GM23248 (cell line): Measurements from ENCODE around the gene GSN. TPM values are rescaled to one million over a fixed set of nuclear protein-coding genes. Genes with fewer than 3 reads are reported as not detected.

Experiments used
- DNase-seq: peaks from one replicate; pipeline ENCODE4 v3.0.0-alpha.2; 2015
- H2AFZ ChIP-seq: fragments of 200-600 bp; sonication (generic); 2 replicates; pipeline ENCODE4 v1.6.1; 2016; ENCODE audit warnings: antibody characterized with exemption
- H3F3A ChIP-seq: fragments of 200-600 bp; sonication (generic); 2 replicates; pipeline ENCODE4 v1.6.1; 2016; ENCODE audit warnings: mild to moderate bottlenecking, antibody characterized with exemption, mixed run types; ENCODE audit not compliant: insufficient read depth
- H3K27ac ChIP-seq: fragments of 200-600 bp; sonication (generic); 2 replicates; pipeline ENCODE4 v1.5.1; 2016; ENCODE audit warnings: mild to moderate bottlenecking
- H3K27me3 ChIP-seq: fragments of 200-600 bp; sonication (generic); replicated peaks from 2 replicates; pipeline ENCODE4 v1.6.1; 2016; ENCODE audit warnings: mild to moderate bottlenecking; ENCODE audit not compliant: insufficient read depth
- H3K36me3 ChIP-seq: fragments of 200-600 bp; sonication (generic); 2 replicates; pipeline ENCODE4 v1.6.1; 2016; ENCODE audit warnings: low read depth, mild to moderate bottlenecking
- H3K4me1 ChIP-seq: fragments of 200-600 bp; sonication (generic); 2 replicates; pipeline ENCODE4 v1.6.1; 2016; ENCODE audit warnings: mild to moderate bottlenecking; ENCODE audit not compliant: insufficient read depth
- H3K4me2 ChIP-seq: fragments of 200-600 bp; sonication (generic); one replicate; pipeline ENCODE4 v1.6.1; 2016; ENCODE audit warnings: mild to moderate bottlenecking; ENCODE audit not compliant: unreplicated experiment
- H3K4me3 ChIP-seq: fragments of 200-600 bp; sonication (generic); 2 replicates; pipeline ENCODE4 v1.5.1; 2016; ENCODE audit warnings: mild to moderate bottlenecking
- H3K79me2 ChIP-seq: fragments of 200-600 bp; sonication (generic); 2 replicates; pipeline ENCODE4 v1.6.1; 2016; ENCODE audit warnings: mild to moderate bottlenecking; ENCODE audit not compliant: insufficient read depth
- H3K9ac ChIP-seq: fragments of 200-600 bp; sonication (generic); 2 replicates; pipeline ENCODE4 v1.6.1; 2016; ENCODE audit warnings: mild to moderate bottlenecking
- H3K9me2 ChIP-seq: fragments of 200-600 bp; sonication (generic); 2 replicates; pipeline ENCODE4 v1.6.1; 2016; ENCODE audit warnings: mixed run types, mild to moderate bottlenecking, moderate library complexity; ENCODE audit not compliant: insufficient read depth
- H3K9me3 ChIP-seq: fragments of 200-600 bp; sonication (generic); one replicate; pipeline ENCODE4 v1.6.1; 2017; ENCODE audit warnings: low read depth
- H4K20me1 ChIP-seq: fragments of 200-600 bp; sonication (generic); 2 replicates; pipeline ENCODE4 v1.6.0; 2016; ENCODE audit not compliant: insufficient read depth
- EZH2 ChIP-seq: fragments of 200-600 bp; sonication (generic); IDR thresholded peaks from 2 replicates; pipeline ENCODE4 v1.6.1; 2018; ENCODE audit warnings: antibody characterized with exemption, mild to moderate bottlenecking; ENCODE audit not compliant: insufficient read depth, poor library complexity, severe bottlenecking
- EZH2phosphoT487 ChIP-seq: fragments of 200-600 bp; sonication (generic); IDR thresholded peaks from 2 replicates; pipeline ENCODE4 v1.6.1; 2018; ENCODE audit warnings: antibody characterized with exemption, moderate library complexity, mild to moderate bottlenecking, low read depth; ENCODE audit not compliant: insufficient read depth
- WGBS, 2 experiments: methylation state at CpG; one replicate each; pipeline ENCODE4 v1.1.6; 2015 to 2017; ENCODE audit warnings: low lambda C conversion rate in 2 of 2, low coverage in 1 of 2; ENCODE audit errors: missing lambda C conversion rate in 2 of 2; 5-methylcytosine and 5-hydroxymethylcytosine counted together
- in situ Hi-C: fragments of 300-500 bp; cut with MboI; formaldehyde crosslinking; loops from 2 replicates; pipeline ENCODE4 v1.15.0; 2020
- polyA plus RNA-seq: library from polyadenylated mRNA; unstranded; fragments of >200 nt; fragmentation: Nextera tagmentation; extraction: Ambion mirVana; gene quantifications from 2 replicates; pipeline ENCODE4 v1.2.1, GENCODE V29; 2016
- total RNA-seq: library from RNA; depleted of rRNA; stranded (reverse); fragments of >200 nt; shearing (Covaris generic); gene quantifications from 2 replicates; pipeline ENCODE4 v1.2.3, GENCODE V29; 2014; rRNA removed

Gene GSN
- total RNA-seq (387 and 393 TPM in 2 replicates), polyA plus RNA-seq (258 and 265 TPM in 2 replicates)

DNA sequence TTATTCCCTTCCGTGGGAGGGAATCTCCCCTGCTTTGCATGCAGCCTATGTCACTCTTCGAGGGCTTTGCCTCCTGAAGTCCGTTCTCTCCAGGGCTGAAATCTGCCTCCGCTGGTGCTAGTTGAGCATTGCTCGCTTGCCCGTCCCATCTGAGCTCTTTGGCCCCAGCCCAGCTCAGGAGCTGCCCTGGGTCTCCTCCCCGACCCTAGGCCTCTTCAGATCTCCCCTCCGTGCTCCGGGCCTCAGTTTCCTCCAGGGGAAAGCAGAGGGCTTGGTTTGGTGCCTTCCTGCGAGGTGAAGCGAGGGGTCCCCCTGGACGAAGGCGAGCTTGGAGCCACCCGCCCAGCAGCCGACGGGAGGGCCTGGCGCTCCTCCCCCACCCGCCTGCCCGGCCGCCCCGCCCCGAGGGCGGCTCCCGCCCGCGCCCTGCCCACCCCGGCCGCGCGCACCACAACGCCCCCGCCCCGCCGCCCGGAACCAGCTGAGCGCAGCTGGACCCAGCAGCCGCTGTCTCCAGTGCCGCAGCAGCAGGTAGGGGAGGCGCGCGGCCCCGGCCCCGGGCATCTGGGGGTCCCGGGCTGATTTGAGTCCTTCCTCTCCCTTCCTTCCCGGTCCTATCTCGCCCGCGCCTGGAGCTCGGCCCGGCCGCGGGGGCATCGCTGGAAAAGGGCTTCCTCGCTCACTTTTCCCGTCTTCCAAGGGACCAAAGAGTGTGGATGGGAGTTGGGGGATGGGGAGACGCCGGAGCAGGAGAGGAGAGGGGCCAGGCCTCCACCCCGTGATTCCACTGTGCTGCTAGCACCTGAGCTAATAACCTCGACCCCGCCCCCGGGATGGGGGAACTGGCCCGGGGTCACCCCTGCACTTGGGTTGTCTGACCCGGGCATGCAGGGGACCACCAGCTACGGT lies at the start of gene GSN:
GSN (plus strand) TSS at position 474 of the 909 bp plus-strand sequence. CDS start 33,810 bp downstream, outside the sequence.
- no peak for TF ChIP-seq EZH2phosphoT487
- TF ChIP-seq EZH2, result no peak
- Histone ChIP-seq H3K27me3 (no peaks in the 10 kb centered on the region), H3K4me3 (peak within 1 kb of the TSS; percentile 85), H2AFZ (peak within 1 kb of the TSS; percentile 84), H3K79me2 (peaks cover 43% of the 10 kb centered on the region), H3K9me3 (no peaks in the 10 kb centered on the region), H3F3A (peaks cover 46% of the 10 kb centered on the region), H3K27ac (peak within 1 kb of the TSS; percentile 73), H3K36me3 (no peaks in the 10 kb centered on the region), H3K9me2 (no peaks in the 10 kb centered on the region), H3K4me2 (peak within 1 kb of the TSS; percentile 94), H4K20me1 (no peaks in the 10 kb centered on the region), H3K9ac (peak within 1 kb of the TSS; percentile 83), H3K4me1 (peaks cover 36% of the 10 kb centered on the region)
- DNase-seq, result peak; percentile 87
- WGBS, 2 experiments, result 1 to 2% methylated on average over 35 to 37 of the region's 64 CpGs
- in situ Hi-C loops, result no loop called here

DNA sequence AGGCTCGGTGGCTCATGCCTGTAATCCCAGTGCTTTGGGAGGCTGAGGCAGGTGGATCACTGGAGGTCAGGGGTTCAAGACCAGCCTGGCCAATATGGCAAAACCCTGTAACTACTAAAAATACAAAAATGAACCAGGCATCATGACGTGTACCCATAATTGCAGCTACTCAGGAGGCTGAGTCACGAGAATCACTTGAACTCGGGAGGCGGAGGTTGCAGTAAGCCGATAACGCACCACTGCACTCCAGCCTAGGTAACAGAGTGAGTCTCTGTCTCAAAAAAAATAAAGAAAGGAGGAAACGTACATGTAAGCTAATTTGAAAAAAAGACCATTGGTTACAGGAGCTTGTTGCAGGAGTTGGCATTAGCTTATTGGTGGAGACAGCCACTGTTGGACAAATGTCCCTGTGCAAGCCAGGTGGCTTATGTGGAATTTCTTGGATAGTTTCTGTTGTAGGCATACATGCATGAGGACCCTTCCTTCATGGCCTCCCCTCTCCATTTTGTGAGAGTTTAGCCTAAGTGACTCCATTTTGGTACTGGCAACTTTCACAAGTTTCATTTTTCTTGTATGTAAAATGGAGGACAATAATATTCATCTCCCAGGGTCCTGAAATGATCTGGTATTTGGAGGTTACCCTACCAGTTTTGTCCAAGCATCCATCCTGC lies 49.5 kb upstream of the GSN start:
- H3K27ac ChIP-seq, result no peak overlapping the region
- 93% methylated on average over 8 of the region's 8 CpGs for whole genome bisulfite sequencing, 2 experiments
- in situ Hi-C loops, result loop anchor here (10.0 to 25.0 kb wide), 2 partner anchors 94 to 176 kb away; no protein-coding TSS in a partner anchor

DNA sequence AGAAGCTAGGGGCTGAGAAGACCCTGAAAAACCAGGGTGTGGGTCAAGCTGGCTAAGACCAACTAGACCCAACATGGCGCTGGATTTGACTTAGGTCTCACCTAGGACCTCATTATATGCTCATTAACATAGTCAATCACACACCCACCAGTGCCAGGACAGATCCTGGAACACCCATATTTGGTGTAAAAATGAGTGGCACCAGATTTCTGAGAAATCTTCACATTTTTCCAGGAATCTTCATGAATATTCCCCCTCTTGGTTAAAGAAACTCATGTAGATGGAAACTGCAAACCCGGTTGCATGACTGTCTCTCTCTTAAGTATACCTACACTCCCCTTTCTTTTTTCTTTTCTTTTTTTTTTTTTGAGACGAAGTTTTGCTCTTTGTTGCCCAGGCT lies 48.4 kb upstream of the GSN start:
- H3K36me3 ChIP-seq, result no peaks in the 10 kb centered on the region
- no peak overlapping the region for H2AFZ ChIP-seq
- no peak overlapping the region for H3K9ac ChIP-seq
- H3K9me3 ChIP-seq, result no peaks in the 10 kb centered on the region
- no peaks in the 10 kb centered on the region for H4K20me1 ChIP-seq
- no peak for DNase-seq
- peaks cover 3% of the 10 kb centered on the region; the same call in 1 of the 2 replicates for H3K4me1 ChIP-seq
- H3K79me2 ChIP-seq, result no peaks in the 10 kb centered on the region
- H3F3A ChIP-seq, result no peaks in the 10 kb centered on the region
- no peak overlapping the region for H3K4me2 ChIP-seq
- no peaks in the 10 kb centered on the region for H3K27me3 ChIP-seq
- H3K9me2 ChIP-seq, result no peaks in the 10 kb centered on the region
- no peak overlapping the region for H3K27ac ChIP-seq
- TF ChIP-seq EZH2phosphoT487 (no peak), EZH2 (no peak)
- in situ Hi-C loops, result loop anchor here (10.0 to 25.0 kb wide), 2 partner anchors 93 to 175 kb away; no protein-coding TSS in a partner anchor
- WGBS, 2 experiments, result 94% methylated on average over 2 to 3 of the region's 3 CpGs
- no peak overlapping the region for H3K4me3 ChIP-seq

More for the DNA sequence above, 49.5 kb upstream of the GSN start:
- H3K9ac ChIP-seq, result no peak overlapping the region
- no peaks in the 10 kb centered on the region for H4K20me1 ChIP-seq
- DNase-seq, result no peak
- H3K4me3 ChIP-seq, result no peak overlapping the region
- no peak for TF ChIP-seq EZH2
- TF ChIP-seq EZH2phosphoT487, result no peak
- no peaks in the 10 kb centered on the region for H3K36me3 ChIP-seq
- H3K9me3 ChIP-seq, result no peaks in the 10 kb centered on the region
- H2AFZ ChIP-seq, result no peak overlapping the region
- no peak overlapping the region for H3K4me2 ChIP-seq
- H3K4me1 ChIP-seq, result peaks cover 3% of the 10 kb centered on the region; the same call in 1 of the 2 replicates
- no peaks in the 10 kb centered on the region for H3K79me2 ChIP-seq
- H3F3A ChIP-seq, result no peaks in the 10 kb centered on the region
- H3K9me2 ChIP-seq, result no peaks in the 10 kb centered on the region
- H3K27me3 ChIP-seq, result no peaks in the 10 kb centered on the region

DNA sequence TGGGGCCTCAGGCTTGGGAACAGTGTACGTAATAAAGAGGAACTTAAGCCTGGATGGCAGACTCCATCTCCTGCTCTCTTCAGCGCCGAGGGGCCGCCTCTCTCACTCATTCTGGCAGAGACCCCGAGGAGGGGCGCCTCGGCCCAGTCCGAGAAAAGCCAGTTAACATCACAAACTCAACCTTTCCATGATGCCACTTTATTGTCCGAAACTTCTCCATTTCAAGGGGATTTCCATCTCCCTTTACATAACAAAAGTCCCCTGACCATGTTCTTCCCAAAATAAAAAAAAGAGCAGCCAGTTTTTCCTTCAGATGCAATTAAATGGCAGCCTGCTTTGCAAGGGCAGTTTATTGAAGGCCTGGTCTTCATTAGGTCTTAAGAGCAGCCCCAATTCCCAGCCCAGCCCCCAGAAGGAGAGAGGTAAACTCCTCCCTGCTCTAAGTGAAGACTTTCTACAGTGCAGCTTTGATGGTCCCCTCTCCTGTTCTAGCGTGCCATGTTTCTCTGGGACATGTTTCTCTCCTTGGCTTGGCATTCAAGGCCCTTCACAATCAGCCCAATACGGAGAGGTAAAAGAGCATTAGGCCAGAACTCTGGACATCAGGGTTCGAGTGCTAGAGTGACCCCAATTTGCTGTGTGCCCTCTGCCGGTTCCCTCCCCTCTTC lies 46.8 kb upstream of the GSN start:
- no peak for DNase-seq
- Histone ChIP-seq H3K9me2 (no peaks in the 10 kb centered on the region), H3K27ac (no peak overlapping the region), H4K20me1 (no peaks in the 10 kb centered on the region), H2AFZ (peak overlapping the region; percentile 32; the same call in 1 of the 2 replicates), H3K27me3 (no peaks in the 10 kb centered on the region), H3K9me3 (no peaks in the 10 kb centered on the region), H3F3A (0 out of 2 replicates have a peak, but pooled peaks cover 8% of the 10 kb centered on the region), H3K4me1 (peaks cover 8% of the 10 kb centered on the region), H3K4me3 (no peak overlapping the region), H3K4me2 (no peak overlapping the region), H3K36me3 (no peaks in the 10 kb centered on the region), H3K9ac (no peak overlapping the region), H3K79me2 (no peaks in the 10 kb centered on the region)
- TF ChIP-seq EZH2phosphoT487 (no peak), EZH2 (no peak)
- WGBS, 2 experiments, result 68% methylated on average over 13 of the region's 13 CpGs
- in situ Hi-C loops, result loop anchor here (25.0 kb wide), 1 partner anchor 91 kb away; no protein-coding TSS in a partner anchor
